Activated T-cell treated with anti-CD3 and anti-CD28 coated beads, Interleukin-2, amount 50 U/mL, for 72 hours (primary cell): Measurements from ENCODE around the gene TLE4. TPM values are rescaled to one million over a fixed set of nuclear protein-coding genes. Genes with fewer than 3 reads are reported as not detected.
"Not testable (repeated sequence)": the region's sequence is repeated elsewhere in the genome, so short reads cannot be mapped to it uniquely, and the experiment has no call there.

Experiments used
- ATAC-seq, 2 donors: fragments of 150-1000 bp; cut with Tn5 transposase; replicated peaks in 1 of 2; 2 replicates each; pipeline ENCODE4 v1.10.0; 2021; ENCODE audit warnings: moderate library complexity in 2 of 2, mild to moderate bottlenecking in 1 of 2
- DNase-seq, 2 donors: peaks; one replicate each; pipeline ENCODE4 v3.0.0; 2021 to 2022; ENCODE audit warnings: mixed read lengths in 1 of 2
- H3K27ac Mint-ChIP-seq: one replicate; pipeline ENCODE4 v1.8.0; 2022; ENCODE audit warnings: mild to moderate bottlenecking, moderate library complexity, mixed read lengths
- H3K27me3 Mint-ChIP-seq: one replicate; pipeline ENCODE4 v1.8.0; 2022; ENCODE audit warnings: low read depth, mixed read lengths
- H3K36me3 Mint-ChIP-seq, 2 donors: one replicate each; pipeline ENCODE4 v1.8.0; 2022; ENCODE audit warnings: mixed read lengths in 2 of 2, mild to moderate bottlenecking in 1 of 2; ENCODE audit not compliant: insufficient read depth in 2 of 2
- H3K4me1 Mint-ChIP-seq: one replicate; pipeline ENCODE4 v1.8.0; 2022; ENCODE audit warnings: low read depth, mixed read lengths
- H3K4me3 Mint-ChIP-seq, 2 donors: one replicate each; pipeline ENCODE4 v1.8.0; 2022; ENCODE audit warnings: mild to moderate bottlenecking in 2 of 2, mixed read lengths in 2 of 2, moderate library complexity in 2 of 2
- H3K9me3 Mint-ChIP-seq, 2 donors: one replicate each; pipeline ENCODE4 v1.8.0; 2022; ENCODE audit warnings: mixed read lengths in 2 of 2
- total RNA-seq, 2 donors: library from RNA; stranded (reverse); gene quantifications; one replicate each; pipeline ENCODE4 v1.2.3, GENCODE V29; 2022

The TLE4 gene
- total RNA-seq, 2 donors from 2014 or later: 35.3 to 38.5 TPM

DNA sequence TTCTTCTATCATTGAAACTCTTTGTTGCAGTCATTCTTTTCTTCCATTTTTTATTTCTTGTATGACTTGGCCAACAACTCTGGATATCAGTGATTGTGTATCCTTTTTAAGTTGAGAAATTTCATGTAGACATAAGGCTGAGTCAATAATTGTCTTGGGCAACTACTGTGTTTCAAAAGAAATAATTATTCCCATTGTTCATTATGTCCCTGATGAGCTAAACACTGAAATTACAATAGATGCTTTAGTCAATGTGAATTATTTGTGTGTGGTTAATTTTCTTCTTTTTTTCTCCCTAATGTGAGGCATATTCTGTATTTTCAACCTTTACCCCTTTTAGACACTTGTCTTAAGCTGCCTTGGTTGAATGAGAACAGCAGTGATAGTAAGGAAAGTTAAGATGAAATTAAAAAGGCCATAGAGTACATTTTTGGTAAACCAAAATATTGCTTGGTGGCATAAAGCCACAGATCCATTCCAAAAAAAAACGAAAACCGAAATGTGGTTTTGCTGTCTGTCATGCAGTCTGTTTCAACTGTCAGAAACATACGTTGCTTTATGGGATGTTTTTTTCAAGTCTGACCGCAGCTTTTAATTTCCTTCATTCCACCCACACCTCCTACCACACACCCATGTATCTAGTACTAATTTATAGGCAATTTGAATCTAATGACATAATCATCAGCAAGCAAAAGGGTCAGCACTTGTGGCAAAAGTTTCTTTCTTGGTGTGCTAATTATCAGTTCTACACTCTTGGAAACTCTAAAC lies 21.1 kb downstream of the TLE4 start:
- peaks cover 55% of the 10 kb centered on the region for H3K4me1 Mint-ChIP-seq
- H3K27me3 Mint-ChIP-seq: peaks cover 12% of the 10 kb centered on the region
- ATAC-seq (peak; percentile 52 to 66), DNase-seq (no peak)
- peaks cover 2 to 3% of the 10 kb centered on the region in 2 donors for H3K36me3 Mint-ChIP-seq
- no peaks in the 10 kb centered on the region for H3K9me3 Mint-ChIP-seq
- H3K4me3 Mint-ChIP-seq: peak overlapping the region; percentile 39 to 66
- peak overlapping the region; percentile 2 for H3K27ac Mint-ChIP-seq

DNA sequence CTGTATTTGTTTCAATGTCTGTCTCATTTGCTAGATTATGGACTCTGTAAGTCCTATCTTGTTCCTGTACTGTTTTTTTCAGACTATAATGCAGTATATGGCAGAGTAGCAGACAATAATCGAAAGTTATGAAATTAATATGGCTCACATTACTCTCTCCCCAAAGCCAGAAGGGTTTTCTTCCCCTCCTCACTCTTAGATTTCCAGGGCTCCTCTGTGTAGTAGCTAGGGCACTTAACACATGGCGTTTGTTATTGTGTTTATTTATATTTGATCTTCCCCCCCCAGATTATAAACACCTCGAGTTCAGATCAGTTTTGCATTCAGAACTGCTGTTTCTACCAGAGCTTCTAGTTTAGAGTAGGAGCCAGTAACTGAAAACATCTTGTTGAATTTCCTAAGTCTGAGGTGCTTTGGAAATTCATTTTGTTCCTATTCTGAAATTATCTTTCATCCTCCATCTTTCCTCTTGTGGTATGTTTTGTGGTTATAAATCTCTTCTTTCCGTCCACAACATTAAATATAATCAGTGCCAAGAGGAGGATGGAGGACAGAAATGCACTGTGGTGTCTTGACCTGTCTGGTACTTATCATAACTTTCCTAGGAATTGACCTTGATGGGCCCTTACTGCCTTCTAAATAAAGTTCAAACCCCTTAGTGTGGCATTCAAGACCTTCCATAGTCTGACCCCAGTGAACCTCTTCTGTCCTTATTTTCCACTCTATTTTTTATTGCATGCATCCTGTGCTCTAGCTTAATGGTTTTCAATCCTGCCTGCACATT lies 27.0 kb downstream of the TLE4 start:
- Mint-ChIP-seq H3K27ac (no peak overlapping the region), H3K9me3 (peaks cover 5 to 6% of the 10 kb centered on the region in 2 donors), H3K36me3 (peaks cover 8 to 15% of the 10 kb centered on the region in 2 donors), H3K27me3 (no peaks in the 10 kb centered on the region), H3K4me3 (no peak overlapping the region), H3K4me1 (peaks cover 33% of the 10 kb centered on the region)
- ATAC-seq (no peak), DNase-seq (no peak)

DNA sequence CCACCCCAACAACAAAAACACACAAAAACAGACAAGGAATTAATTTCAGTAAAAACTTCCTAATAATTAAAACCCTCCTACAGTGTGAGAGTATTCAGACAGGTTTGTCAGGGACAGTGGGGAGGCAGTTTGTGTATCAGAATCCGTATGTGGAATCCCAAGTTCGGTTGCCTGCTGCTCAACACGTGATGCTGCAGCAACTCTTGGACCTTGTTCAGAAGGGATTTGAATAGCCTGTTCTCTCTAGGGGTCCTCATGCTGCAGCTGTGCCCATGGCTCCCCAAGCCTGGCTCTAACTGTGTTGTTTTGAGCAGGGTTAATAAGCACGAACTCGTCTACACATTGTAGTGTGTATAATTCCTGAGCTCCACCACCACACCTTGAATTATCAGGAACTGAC lies 28.7 kb downstream of the TLE4 start:
- H3K9me3 Mint-ChIP-seq: peaks cover 5 to 6% of the 10 kb centered on the region in 2 donors
- no peak overlapping the region for H3K4me3 Mint-ChIP-seq
- H3K27me3 Mint-ChIP-seq: no peaks in the 10 kb centered on the region
- H3K4me1 Mint-ChIP-seq: peaks cover 25% of the 10 kb centered on the region
- no peak for ATAC-seq
- H3K27ac Mint-ChIP-seq: no peak overlapping the region
- DNase-seq: no peak
- peaks cover 6 to 15% of the 10 kb centered on the region in 2 donors for H3K36me3 Mint-ChIP-seq

DNA sequence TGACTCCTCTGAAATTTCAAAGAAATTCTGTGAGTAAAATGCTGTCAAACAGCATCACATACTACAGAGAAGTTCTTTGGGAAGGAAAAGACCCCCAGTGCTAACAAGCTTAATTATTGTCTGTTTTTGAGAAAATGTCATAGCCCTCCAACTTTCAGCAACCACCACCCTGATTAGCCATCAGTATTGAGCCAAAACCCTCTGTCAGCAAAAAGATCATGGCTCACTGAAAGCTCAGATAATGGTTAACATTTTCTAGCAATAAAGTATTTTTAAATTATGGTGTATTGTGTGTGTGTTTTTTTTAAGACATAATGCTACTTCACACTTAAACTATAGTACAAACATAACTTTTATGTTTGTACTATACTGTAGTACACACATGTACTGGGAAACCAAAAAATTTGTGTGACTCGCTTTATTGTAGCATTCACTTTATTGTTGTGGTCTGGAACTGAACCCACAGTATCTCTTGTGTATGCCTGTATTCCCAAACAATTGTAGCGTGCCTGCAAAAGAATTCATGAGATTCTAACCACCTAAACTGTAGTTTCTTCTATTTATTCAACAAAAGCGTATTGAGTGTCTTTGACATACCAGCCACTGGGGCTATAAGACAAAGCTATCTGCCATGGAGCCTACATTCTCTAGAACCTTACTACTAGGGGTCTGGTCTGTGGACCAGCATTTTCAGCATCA lies 31.6 kb downstream of the TLE4 start:
- DNase-seq: no peak
- peaks cover 29% of the 10 kb centered on the region for H3K4me1 Mint-ChIP-seq

DNA sequence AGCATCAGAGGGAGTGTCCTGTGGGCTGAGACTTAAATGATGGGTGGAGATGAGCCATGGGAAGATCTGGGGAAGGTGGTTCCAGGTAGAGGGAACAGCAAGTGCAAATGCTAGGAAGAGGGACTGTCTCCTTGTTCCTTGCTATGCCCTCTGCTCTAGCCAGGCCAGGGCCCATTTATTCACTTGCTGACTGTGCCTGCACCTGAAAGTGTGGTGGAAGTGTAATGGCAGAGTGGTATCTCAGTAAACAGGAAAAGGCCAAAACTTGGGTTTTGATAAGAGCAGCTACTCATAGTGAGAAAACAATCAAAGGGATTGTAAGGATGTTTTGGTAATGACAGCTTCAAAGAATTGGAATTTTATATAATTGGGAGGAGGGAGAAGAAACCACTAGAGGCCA lies 32.4 kb downstream of the TLE4 start:
- H3K27me3 Mint-ChIP-seq: no peaks in the 10 kb centered on the region
- H3K27ac Mint-ChIP-seq: no peak overlapping the region
- no peak overlapping the region for H3K4me3 Mint-ChIP-seq
- DNase-seq (no peak), ATAC-seq (no peak)
- peaks cover 8 to 9% of the 10 kb centered on the region in 2 donors for H3K9me3 Mint-ChIP-seq
- peaks cover 23% of the 10 kb centered on the region for H3K4me1 Mint-ChIP-seq
- H3K36me3 Mint-ChIP-seq: peaks cover 15 to 26% of the 10 kb centered on the region in 2 donors

More for the DNA sequence above, 31.6 kb downstream of the TLE4 start:
- Mint-ChIP-seq H3K9me3 (peaks cover 8 to 9% of the 10 kb centered on the region in 2 donors), H3K27me3 (no peaks in the 10 kb centered on the region), H3K27ac (no peak overlapping the region), H3K4me3 (no peak overlapping the region), H3K36me3 (peaks cover 15 to 26% of the 10 kb centered on the region in 2 donors)
- no peak for ATAC-seq

DNA sequence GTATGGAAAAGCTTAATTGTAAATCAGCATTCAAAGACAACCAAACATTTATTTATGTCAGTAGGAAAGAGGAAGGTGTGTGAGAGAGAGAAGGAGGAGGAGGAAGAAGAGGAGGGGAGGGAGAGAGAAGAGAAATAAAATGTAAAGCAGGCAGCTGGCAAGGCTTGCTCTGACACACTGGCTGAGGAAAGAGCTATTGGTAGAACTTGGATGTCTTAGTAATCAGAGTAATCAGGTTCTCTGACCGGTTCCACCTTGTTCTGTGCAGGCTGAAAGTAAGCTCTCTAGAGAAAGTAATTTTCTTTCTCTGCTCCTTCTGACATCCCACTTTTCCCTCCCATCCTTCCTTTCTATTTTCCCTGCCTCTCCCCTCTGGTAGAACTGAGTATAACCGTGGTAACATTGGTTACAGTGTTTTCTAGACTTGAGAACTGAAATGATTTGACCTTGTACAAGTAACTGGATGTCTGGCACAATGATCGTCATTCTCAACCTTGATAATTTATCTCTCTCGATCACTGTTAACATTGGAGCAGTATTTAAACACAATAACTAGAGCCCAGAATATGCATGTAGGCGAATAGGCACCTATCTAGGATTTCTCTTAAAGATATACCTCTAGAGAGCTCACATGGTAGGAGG lies 33.3 kb downstream of the TLE4 start:
- no peaks in the 10 kb centered on the region for H3K27me3 Mint-ChIP-seq
- ATAC-seq: no peak
- no peak overlapping the region for H3K27ac Mint-ChIP-seq
- no peak overlapping the region for H3K4me3 Mint-ChIP-seq
- H3K4me1 Mint-ChIP-seq: peaks cover 14% of the 10 kb centered on the region
- H3K36me3 Mint-ChIP-seq: peaks cover 15 to 28% of the 10 kb centered on the region in 2 donors
- peaks cover 8 to 9% of the 10 kb centered on the region in 2 donors for H3K9me3 Mint-ChIP-seq
- DNase-seq: no peak

DNA sequence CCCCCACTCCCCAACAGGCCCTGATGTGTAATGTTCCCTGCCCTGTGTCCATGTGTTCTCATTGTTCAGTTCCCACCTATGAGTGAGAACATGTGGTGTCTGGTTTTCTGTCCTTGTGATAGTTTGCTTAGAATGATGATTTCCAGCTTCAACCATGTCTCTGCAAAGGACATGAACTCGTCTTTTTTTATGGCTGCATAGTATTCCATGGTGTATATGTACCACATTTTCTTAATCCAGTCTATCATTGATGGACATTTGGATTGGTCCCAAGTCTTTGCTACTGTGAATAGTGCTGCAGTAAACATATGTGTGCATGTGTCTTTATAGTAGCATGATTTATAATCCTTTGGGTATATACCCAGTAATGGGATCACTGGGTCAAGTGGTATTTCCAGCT lies 34.8 kb downstream of the TLE4 start:
- H3K36me3 Mint-ChIP-seq: peaks cover 15 to 26% of the 10 kb centered on the region in 2 donors
- ATAC-seq: not testable (repeated sequence)
- peaks cover 19% of the 10 kb centered on the region for H3K4me1 Mint-ChIP-seq

DNA sequence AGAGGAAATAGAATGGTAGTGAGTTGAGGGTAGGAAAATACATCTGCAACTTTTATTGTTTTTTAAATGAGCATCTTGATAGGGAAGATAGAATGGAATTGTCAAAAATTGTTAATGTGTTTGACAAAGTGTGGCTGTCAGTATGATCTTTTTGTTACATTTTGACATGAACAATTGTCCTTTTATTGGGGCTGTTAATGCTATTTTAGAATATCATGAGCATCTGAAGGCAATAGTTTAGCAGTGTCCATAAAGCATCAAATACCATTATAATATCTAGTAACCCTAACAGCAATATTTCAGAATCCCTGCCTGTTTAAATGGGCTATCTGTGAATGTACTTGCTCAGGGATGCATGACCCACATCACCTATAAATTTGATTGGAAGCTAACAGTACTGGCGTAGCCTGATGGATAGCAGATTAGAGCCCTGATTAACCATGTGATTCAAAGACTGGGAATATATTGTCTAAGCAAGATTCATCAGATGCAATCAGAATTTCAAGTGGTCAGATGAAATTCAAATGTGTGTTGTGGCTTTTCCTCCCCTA lies 37.8 kb downstream of the TLE4 start:
- Mint-ChIP-seq H3K27ac (no peak overlapping the region), H3K27me3 (no peaks in the 10 kb centered on the region), H3K4me3 (no peak overlapping the region), H3K4me1 (peaks cover 39% of the 10 kb centered on the region), H3K9me3 (peaks cover 2 to 3% of the 10 kb centered on the region in 2 donors), H3K36me3 (peaks cover 9 to 15% of the 10 kb centered on the region in 2 donors)
- DNase-seq (no peak), ATAC-seq (no peak)

More for the DNA sequence above, 34.8 kb downstream of the TLE4 start:
- H3K27me3 Mint-ChIP-seq, DNase-seq, H3K4me3 Mint-ChIP-seq, H3K9me3 Mint-ChIP-seq, H3K27ac Mint-ChIP-seq: not testable (repeated sequence)

DNA sequence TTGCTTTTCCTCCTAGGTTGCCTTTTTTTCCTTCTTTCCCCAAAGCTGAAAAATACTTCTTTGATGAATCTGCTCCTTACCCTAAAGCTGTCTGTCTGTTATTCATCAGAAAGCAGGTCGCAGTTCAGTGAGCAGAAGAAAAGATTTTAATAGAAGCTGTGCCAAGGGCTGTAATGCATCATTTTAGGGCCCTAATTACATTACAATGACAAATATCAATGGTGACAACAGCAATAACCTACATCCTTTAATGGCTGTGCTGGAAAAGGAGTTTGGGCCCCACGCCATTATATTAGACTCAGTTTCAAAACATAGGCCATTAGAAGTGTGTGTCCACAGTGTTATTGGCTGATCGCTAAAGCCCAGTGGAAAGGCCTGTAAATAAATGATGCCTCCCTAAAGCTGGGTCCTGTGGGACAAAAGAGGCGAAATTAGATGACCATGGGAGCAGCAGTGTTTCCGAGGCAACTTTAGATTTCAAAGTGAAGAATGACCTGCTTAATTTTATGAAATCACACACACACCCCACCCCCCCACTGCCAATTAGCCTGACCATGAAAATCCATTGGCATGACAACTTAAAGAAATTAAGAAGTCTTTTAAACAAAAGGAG lies 38.4 kb downstream of the TLE4 start:
- Mint-ChIP-seq H3K36me3 (peaks cover 9 to 18% of the 10 kb centered on the region in 2 donors), H3K27me3 (no peaks in the 10 kb centered on the region), H3K4me3 (no peak overlapping the region), H3K27ac (no peak overlapping the region), H3K9me3 (peaks cover 2 to 3% of the 10 kb centered on the region in 2 donors), H3K4me1 (peaks cover 39% of the 10 kb centered on the region)
- ATAC-seq (no peak), DNase-seq (no peak)

DNA sequence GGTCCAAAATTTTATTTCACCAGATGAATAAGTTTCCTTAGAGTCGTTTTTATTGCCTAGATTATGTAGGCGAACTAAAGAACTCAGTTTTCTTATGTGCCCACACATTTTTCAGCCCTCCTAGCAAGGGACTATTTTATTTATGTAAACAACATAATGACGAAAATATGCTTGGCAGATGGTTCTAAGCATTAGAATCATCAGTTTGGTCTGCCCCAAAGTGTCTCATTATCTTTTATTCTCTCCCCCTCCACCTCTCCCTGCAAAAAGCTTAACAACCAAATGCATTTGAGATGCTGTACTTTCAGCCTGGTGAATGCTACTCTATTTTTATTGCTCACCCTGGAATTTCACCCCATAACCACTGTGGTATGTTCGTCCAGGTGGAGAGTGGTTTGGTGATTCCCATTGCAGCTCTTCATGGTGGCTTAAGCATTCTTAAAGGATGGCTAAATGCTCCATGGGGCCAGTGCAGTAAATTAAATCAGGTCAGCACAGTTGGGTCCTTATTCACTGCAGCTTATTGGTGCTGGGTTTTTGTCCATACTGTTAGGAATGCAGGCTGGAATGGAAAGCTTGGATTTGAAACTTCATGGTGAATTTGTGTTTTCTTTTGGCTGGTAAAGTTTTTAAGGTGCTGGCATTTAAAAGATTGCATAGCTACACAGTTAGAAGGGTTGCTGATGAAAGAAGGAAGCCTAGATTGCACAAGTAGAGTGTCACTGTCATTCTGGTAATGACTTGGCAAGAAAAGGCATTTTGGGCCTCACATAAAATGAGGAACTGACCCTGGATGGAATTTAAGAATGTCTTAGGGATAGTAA lies 39.2 kb downstream of the TLE4 start:
- Mint-ChIP-seq H3K4me3 (peak overlapping the region in 1 of 2 donors; percentile 47), H3K36me3 (peaks cover 9 to 18% of the 10 kb centered on the region in 2 donors), H3K4me1 (peaks cover 39% of the 10 kb centered on the region), H3K27ac (peak overlapping the region; percentile 74), H3K27me3 (no peaks in the 10 kb centered on the region), H3K9me3 (peaks cover 2 to 3% of the 10 kb centered on the region in 2 donors)
- ATAC-seq (peak; percentile 67 to 90), DNase-seq (no peak)

DNA sequence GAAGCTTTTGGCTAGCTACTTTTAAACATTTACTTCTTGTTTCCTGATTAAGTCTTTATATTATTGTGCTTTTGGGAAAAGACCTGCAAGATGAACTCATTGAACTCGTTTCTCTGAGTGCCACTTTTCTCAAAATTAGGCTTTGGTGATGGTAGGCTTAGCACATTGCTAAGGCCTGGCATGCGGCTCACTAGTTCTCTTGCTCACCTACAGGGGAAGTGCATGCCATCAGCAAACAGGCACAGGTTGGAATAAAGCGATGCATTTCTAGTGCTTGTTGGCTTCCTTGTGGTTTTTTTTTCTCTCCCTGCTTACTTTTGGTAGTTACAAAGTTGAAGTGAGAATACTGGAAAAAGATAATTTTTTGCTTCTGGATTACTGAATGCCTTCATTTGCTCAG lies 41.4 kb downstream of the TLE4 start:
- DNase-seq (no peak), ATAC-seq (no peak)
- no peak overlapping the region for H3K27ac Mint-ChIP-seq
- H3K9me3 Mint-ChIP-seq: no peaks in the 10 kb centered on the region
- H3K4me1 Mint-ChIP-seq: peaks cover 32% of the 10 kb centered on the region
- H3K36me3 Mint-ChIP-seq: peaks cover 0 to 7% of the 10 kb centered on the region in 2 donors
- no peaks in the 10 kb centered on the region for H3K27me3 Mint-ChIP-seq
- H3K4me3 Mint-ChIP-seq: no peak overlapping the region
